PC-9 (cell line): ENCODE measurements around the gene GPR183.

Source experiments
- EZH2 ChIP-seq: fragments of 200-600 bp; sonication (generic); IDR thresholded peaks from 2 replicates; pipeline ENCODE4 v1.8.0; 2017; ENCODE audit warnings: antibody characterized with exemption, low read depth
- TF ChIP-seq, protein P1 (sequence below): fragments of 200-600 bp; sonication (generic); conservative IDR thresholded peaks from 2 replicates; pipeline ENCODE4 v1.6.1; 2017; ENCODE audit warnings: mixed run types, antibody characterized with exemption, mild to moderate bottlenecking, moderate library complexity

DNA sequence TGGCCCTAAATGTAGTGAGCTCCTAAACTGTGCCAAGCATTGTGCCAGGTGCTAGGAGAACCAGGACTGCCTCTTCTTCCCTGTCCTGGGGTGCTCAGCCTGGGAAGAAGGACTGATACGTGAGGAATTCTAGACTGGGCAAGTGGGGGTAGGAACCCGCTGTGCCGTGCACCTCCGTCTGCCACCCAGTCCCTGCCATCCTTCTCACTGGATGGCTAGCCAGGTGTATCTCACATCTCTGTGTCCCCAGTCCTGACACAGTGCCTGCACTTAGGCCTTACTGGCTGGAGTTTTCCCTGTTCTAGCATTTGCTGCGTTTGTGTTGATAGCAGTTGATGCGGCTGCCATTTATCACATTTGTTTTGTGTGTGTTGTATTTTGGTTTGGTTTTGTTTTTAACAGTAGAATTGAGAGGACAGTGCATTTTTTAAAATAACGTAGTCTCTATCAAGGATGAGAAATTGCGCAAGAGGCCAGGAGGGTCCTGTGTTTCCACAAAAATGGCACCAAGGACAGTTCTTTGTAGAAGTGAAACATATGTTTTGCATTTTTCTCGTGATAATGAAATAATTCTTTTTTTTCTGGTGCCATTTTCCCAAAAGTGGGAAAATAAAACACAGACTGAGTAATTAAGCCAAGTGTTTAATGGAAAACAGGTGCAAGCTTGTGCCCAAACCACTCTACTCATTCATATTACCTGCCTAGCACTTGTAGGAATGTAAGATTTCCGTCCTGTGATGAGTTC, 4.7 kb upstream of the GPR183 start:
- TF ChIP-seq, protein P1, sequence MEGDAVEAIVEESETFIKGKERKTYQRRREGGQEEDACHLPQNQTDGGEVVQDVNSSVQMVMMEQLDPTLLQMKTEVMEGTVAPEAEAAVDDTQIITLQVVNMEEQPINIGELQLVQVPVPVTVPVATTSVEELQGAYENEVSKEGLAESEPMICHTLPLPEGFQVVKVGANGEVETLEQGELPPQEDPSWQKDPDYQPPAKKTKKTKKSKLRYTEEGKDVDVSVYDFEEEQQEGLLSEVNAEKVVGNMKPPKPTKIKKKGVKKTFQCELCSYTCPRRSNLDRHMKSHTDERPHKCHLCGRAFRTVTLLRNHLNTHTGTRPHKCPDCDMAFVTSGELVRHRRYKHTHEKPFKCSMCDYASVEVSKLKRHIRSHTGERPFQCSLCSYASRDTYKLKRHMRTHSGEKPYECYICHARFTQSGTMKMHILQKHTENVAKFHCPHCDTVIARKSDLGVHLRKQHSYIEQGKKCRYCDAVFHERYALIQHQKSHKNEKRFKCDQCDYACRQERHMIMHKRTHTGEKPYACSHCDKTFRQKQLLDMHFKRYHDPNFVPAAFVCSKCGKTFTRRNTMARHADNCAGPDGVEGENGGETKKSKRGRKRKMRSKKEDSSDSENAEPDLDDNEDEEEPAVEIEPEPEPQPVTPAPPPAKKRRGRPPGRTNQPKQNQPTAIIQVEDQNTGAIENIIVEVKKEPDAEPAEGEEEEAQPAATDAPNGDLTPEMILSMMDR = no peak
- TF ChIP-seq EZH2 = no peak
